WERI-Rb-1 (cell line): ENCODE measurements around the gene DSG1.

Source experiments
- DNase-seq: peaks from one replicate; pipeline ENCODE4 v3.0.0-alpha.2; 2020
- H3K27ac ChIP-seq: fragments of 250-450 bp; sonication (Bioruptor Pico); 2 replicates; pipeline ENCODE4 v1.5.1; 2020; ENCODE audit warnings: mild to moderate bottlenecking, moderate library complexity
- H3K27me3 ChIP-seq: fragments of 250-450 bp; sonication (Bioruptor Pico); 2 replicates; pipeline ENCODE4 v1.5.1; 2021; ENCODE audit warnings: mild to moderate bottlenecking, low read depth, moderate library complexity; ENCODE audit not compliant: insufficient read depth, severe bottlenecking
- H3K36me3 ChIP-seq: fragments of 250-450 bp; sonication (Bioruptor Pico); 2 replicates; pipeline ENCODE4 v1.5.1; 2020; ENCODE audit warnings: mild to moderate bottlenecking, moderate library complexity
- H3K4me3 ChIP-seq: 2 replicates; pipeline ENCODE4 v1.5.1; 2011; ENCODE audit warnings: low read depth, mild to moderate bottlenecking, control low read depth, low read length
- H3K9me3 ChIP-seq: fragments of 250-450 bp; sonication (Bioruptor Pico); 2 replicates; pipeline ENCODE4 v1.5.1; 2021; ENCODE audit warnings: mild to moderate bottlenecking, moderate library complexity; ENCODE audit not compliant: severe bottlenecking
- CTCF ChIP-seq: IDR thresholded peaks from 2 replicates; pipeline ENCODE4 v1.5.1; 2011; ENCODE audit warnings: low read depth, mild to moderate bottlenecking, control low read depth, inconsistent platforms, low read length

Gene DSG1

GRCh38 chr18:31354990-31355389 lies 37.0 kb downstream of the DSG1 start:
- no peak for DNase-seq
- Histone ChIP-seq H3K27me3 (no peaks in the 10 kb centered on the region), H3K36me3 (no peaks in the 10 kb centered on the region), H3K4me3 (no peak overlapping the region), H3K27ac (no peak overlapping the region), H3K9me3 (no peaks in the 10 kb centered on the region)
- TF ChIP-seq CTCF = no peak

GRCh38 chr18:31356025-31356424 lies 38.1 kb downstream of the DSG1 start:
- no peak overlapping the region for H3K4me3 ChIP-seq
- H3K9me3 ChIP-seq = no peaks in the 10 kb centered on the region
- H3K27ac ChIP-seq = no peak overlapping the region
- no peak for TF ChIP-seq CTCF
- no peak for DNase-seq
- no peaks in the 10 kb centered on the region for H3K36me3 ChIP-seq
- H3K27me3 ChIP-seq = no peaks in the 10 kb centered on the region

GRCh38 chr18:31364190-31364589 lies 46.2 kb downstream of the DSG1 start:
- TF ChIP-seq CTCF = no peak
- Histone ChIP-seq H3K27me3 (no peaks in the 10 kb centered on the region), H3K36me3 (no peaks in the 10 kb centered on the region), H3K4me3 (no peak overlapping the region), H3K9me3 (no peaks in the 10 kb centered on the region), H3K27ac (no peak overlapping the region)
- DNase-seq = no peak

- Histone ChIP-seq H3K27ac (no peak overlapping the region), H3K36me3 (no peaks in the 10 kb centered on the region), H3K4me3 (no peak overlapping the region), H3K9me3 (no peaks in the 10 kb centered on the region), H3K27me3 (no peaks in the 10 kb centered on the region)
- TF ChIP-seq CTCF = no peak
- DNase-seq = no peak
Observed at GRCh38 chr18:31369478-31369877, 51.5 kb downstream of the DSG1 start.

- no peak for TF ChIP-seq CTCF
- Histone ChIP-seq H3K36me3 (no peaks in the 10 kb centered on the region), H3K27me3 (no peaks in the 10 kb centered on the region), H3K27ac (no peak overlapping the region), H3K4me3 (no peak overlapping the region), H3K9me3 (no peaks in the 10 kb centered on the region)
- DNase-seq = no peak
Observed at GRCh38 chr18:31371989-31372388, 54.0 kb downstream of the DSG1 start.

- H3K27ac ChIP-seq = no peak overlapping the region
- no peak for TF ChIP-seq CTCF
- no peaks in the 10 kb centered on the region for H3K27me3 ChIP-seq
- no peak overlapping the region for H3K4me3 ChIP-seq
- no peaks in the 10 kb centered on the region for H3K9me3 ChIP-seq
- DNase-seq = no peak
- H3K36me3 ChIP-seq = no peaks in the 10 kb centered on the region
Observed at GRCh38 chr18:31373641-31374040, 55.7 kb downstream of the DSG1 start.
